CD4-positive, alpha-beta memory T cell (primary cell): ENCODE results near the gene GSC2. TPM values are rescaled to one million over a fixed set of nuclear protein-coding genes. Genes with fewer than 3 reads are reported as not detected.

Source experiments
- CTCF ChIA-PET: fragments of 350-600 bp; sonication (Branson Sonifier 250); formaldehyde crosslinking; loops from one replicate; lab custom pipeline; 2021; ENCODE audit warnings: inconsistent platforms; ENCODE audit not compliant: partially characterized antibody; lab: Charles Lee
- POLR2A ChIA-PET: fragments of 350-600 bp; sonication (Branson Sonifier 250); formaldehyde crosslinking; loops from one replicate; lab custom pipeline; 2021; ENCODE audit not compliant: partially characterized antibody; lab: Charles Lee
- DNase-seq, 5 donors: peaks; one replicate each; pipeline versions ENCODE4 v3.0.0 to v3.0.0-alpha.2; 2020 to 2022; ENCODE audit warnings: mixed read lengths in 1 of 5
- H3K27ac ChIP-seq: one replicate; pipeline ENCODE4 v1.7.0; 2013; ENCODE audit warnings: low read depth, low read length
- H3K27me3 ChIP-seq: 2 replicates; pipeline ENCODE4 v1.7.0; 2013; ENCODE audit warnings: mild to moderate bottlenecking, low read length, moderate library complexity; ENCODE audit not compliant: insufficient read depth
- H3K36me3 ChIP-seq: 2 replicates; pipeline ENCODE4 v1.7.0; 2013; ENCODE audit warnings: mild to moderate bottlenecking, low read length, moderate library complexity; ENCODE audit not compliant: insufficient read depth
- H3K4me1 ChIP-seq: 2 replicates; pipeline ENCODE4 v1.7.0; 2013; ENCODE audit warnings: mild to moderate bottlenecking, low read length, moderate library complexity; ENCODE audit not compliant: insufficient read depth
- H3K4me3 ChIP-seq, 2 donors: one replicate each; pipeline ENCODE4 v1.7.0; 2013; ENCODE audit warnings: low read length in 2 of 2, mild to moderate bottlenecking in 1 of 2
- H3K9me3 ChIP-seq, 2 donors: one replicate each; pipeline ENCODE4 v1.7.0; 2013; ENCODE audit warnings: low read length in 2 of 2, control low read depth in 1 of 2; ENCODE audit not compliant: control insufficient read depth in 1 of 2
- H3K27ac Mint-ChIP-seq, 7 donors: one replicate each; pipeline ENCODE4 v1.8.0; 2020 to 2021; ENCODE audit warnings: mixed read lengths in 7 of 7, mild to moderate bottlenecking in 6 of 7, inconsistent platforms in 3 of 7, moderate library complexity in 3 of 7
- H3K27me3 Mint-ChIP-seq, 2 donors: one replicate each; pipeline ENCODE4 v1.8.0; 2020 to 2021; ENCODE audit warnings: mixed read lengths in 2 of 2
- H3K36me3 Mint-ChIP-seq, 2 donors: one replicate each; pipeline ENCODE4 v1.8.0; 2020 to 2021; ENCODE audit warnings: mixed read lengths in 2 of 2, inconsistent platforms in 1 of 2, mild to moderate bottlenecking in 1 of 2
- H3K4me1 Mint-ChIP-seq, 4 donors: one replicate each; pipeline ENCODE4 v1.8.0; 2020 to 2021; ENCODE audit warnings: mixed read lengths in 4 of 4, mild to moderate bottlenecking in 1 of 4
- H3K4me3 Mint-ChIP-seq, 8 donors: one replicate each; pipeline ENCODE4 v1.8.0; 2020 to 2021; ENCODE audit warnings: mixed read lengths in 8 of 8, mild to moderate bottlenecking in 7 of 8, moderate library complexity in 6 of 8, inconsistent platforms in 3 of 8
- H3K9me3 Mint-ChIP-seq, 8 donors: one replicate each; pipeline ENCODE4 v1.8.0; 2020 to 2021; ENCODE audit warnings: mixed read lengths in 8 of 8, mild to moderate bottlenecking in 5 of 8, inconsistent platforms in 3 of 8, moderate library complexity in 1 of 8
- intact Hi-C: fragments of 100-400 bp; cut with micrococcal nuclease; formaldehyde crosslinking; loops from one replicate; pipeline ENCODE4 v1.15.1; 2023
- polyA plus RNA-seq, 2 donors: library from polyadenylated mRNA; unstranded; fragments of 300-500 nt; fragmentation: Illumina TruSeq; gene quantifications; one replicate each; pipeline ENCODE4 v1.2.3, GENCODE V29; 2021
- total RNA-seq, 2 experiments: library from RNA; stranded (reverse); gene quantifications; one replicate each; pipeline ENCODE4 v1.2.3, GENCODE V29; 2021

The GSC2 gene
- total and polyA plus RNA-seq, 4 experiments from 2014 or later: not detected

DNA sequence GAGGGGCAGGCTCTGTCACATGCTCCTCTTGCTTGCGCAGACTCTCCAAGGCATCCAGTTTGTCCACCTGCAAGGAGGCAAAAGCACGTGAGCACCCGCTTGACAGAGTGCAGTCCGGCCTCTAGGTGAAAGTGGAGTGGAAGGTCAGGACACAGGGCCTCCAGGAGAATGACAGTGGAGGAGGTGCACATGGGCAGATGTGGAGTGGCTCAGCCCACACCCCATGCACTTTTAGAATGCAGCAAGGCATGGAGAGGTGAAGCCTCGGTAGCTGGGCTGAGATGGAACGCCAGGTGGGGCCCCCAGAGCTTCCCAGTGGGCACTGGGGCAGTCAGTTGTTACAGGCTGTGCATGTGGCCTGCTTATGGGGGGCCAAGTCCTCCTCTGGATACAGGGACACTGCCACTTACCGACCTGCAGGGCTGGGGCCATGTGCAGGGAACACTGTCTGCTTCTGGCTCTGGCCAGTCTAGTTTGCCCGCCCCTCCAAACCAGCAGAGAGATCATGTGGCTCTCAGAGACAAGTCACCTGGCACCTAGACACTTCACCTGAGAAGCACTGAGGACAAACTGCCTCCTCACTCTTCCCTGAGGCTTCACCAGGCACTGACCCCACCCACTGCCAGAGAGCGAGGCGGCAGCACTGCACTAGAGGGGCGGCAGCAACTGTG lies 30.8 kb upstream of the GSC2 start:
- no peaks in the 10 kb centered on the region for H3K27me3 Mint-ChIP-seq
- DNase-seq: no peak
- H3K9me3 Mint-ChIP-seq: no peaks in the 10 kb centered on the region
- ChIA-PET CTCF (interaction anchor here (1.3 kb wide), 1 partner anchor 40 kb away, joined by 3 read pairs; no protein-coding TSS in a partner anchor), POLR2A (no interaction called here)
- H3K4me3 ChIP-seq: no peak overlapping the region
- peaks cover 0 to 3% of the 10 kb centered on the region in 2 donors for H3K36me3 Mint-ChIP-seq
- H3K36me3 ChIP-seq: no peaks in the 10 kb centered on the region
- H3K4me3 Mint-ChIP-seq: peak overlapping the region in 1 of 8 donors; percentile 35
- no peak overlapping the region for H3K27ac ChIP-seq
- no peaks in the 10 kb centered on the region for H3K9me3 ChIP-seq
- no peak overlapping the region for H3K27ac Mint-ChIP-seq
- H3K27me3 ChIP-seq: no peaks in the 10 kb centered on the region
- intact Hi-C loops: no loop called here
- H3K4me1 ChIP-seq: peaks cover 21% of the 10 kb centered on the region
- H3K4me1 Mint-ChIP-seq: peaks cover 4 to 26% (median 14%) of the 10 kb centered on the region in 4 donors

GRCh38 chr22:19180234-19180633 lies 30.1 kb upstream of the GSC2 start:
- Mint-ChIP-seq H3K27ac (no peak overlapping the region), H3K9me3 (no peaks in the 10 kb centered on the region), H3K4me3 (no peak overlapping the region), H3K36me3 (peaks cover 0 to 3% of the 10 kb centered on the region in 2 donors), H3K4me1 (peaks cover 4 to 28% (median 15%) of the 10 kb centered on the region in 4 donors), H3K27me3 (no peaks in the 10 kb centered on the region)
- CTCF ChIA-PET: interaction anchor here (1.3 to 1.8 kb wide), 3 partner anchors 41 to 449 kb away, joined by 3 to 8 read pairs (median 5); partner anchors contain the start of gene CLTCL1
- Histone ChIP-seq H3K36me3 (no peaks in the 10 kb centered on the region), H3K27me3 (no peaks in the 10 kb centered on the region), H3K4me1 (peaks cover 21% of the 10 kb centered on the region), H3K9me3 (no peaks in the 10 kb centered on the region), H3K27ac (no peak overlapping the region), H3K4me3 (no peak overlapping the region)
- intact Hi-C loops: no loop called here
- POLR2A ChIA-PET: interaction anchor here (2.6 kb wide), 1 partner anchor 450 kb away, joined by 8 read pairs; no protein-coding TSS in a partner anchor
- DNase-seq: no peak

GRCh38 chr22:19179497-19180048 lies 29.5 kb upstream of the GSC2 start:
- intact Hi-C loops: loop anchor here (1.0 to 2.0 kb wide), 8 partner anchors 35 to 937 kb away; partner anchors contain the start of genes C22orf39, CDC45, CLTCL1 and ESS2
- Mint-ChIP-seq H3K4me1 (peaks cover 4 to 29% (median 15%) of the 10 kb centered on the region in 4 donors), H3K36me3 (peaks cover 0 to 3% of the 10 kb centered on the region in 2 donors), H3K9me3 (no peaks in the 10 kb centered on the region), H3K27ac (peak overlapping the region; percentile 83 to 93 (median 86)), H3K27me3 (no peaks in the 10 kb centered on the region), H3K4me3 (peak overlapping the region; percentile 82 to 92 (median 90))
- Histone ChIP-seq H3K27me3 (no peaks in the 10 kb centered on the region), H3K4me1 (peaks cover 21% of the 10 kb centered on the region), H3K27ac (peak overlapping the region; percentile 62), H3K9me3 (no peaks in the 10 kb centered on the region), H3K4me3 (peak overlapping the region in 1 of 2 donors; percentile 66), H3K36me3 (no peaks in the 10 kb centered on the region)
- DNase-seq: peak in 4 of 5 donors; percentile 40 to 53 (median 47)
- ChIA-PET CTCF (interaction anchor here (0.8 to 1.8 kb wide), 5 partner anchors 15 to 450 kb away, joined by 3 to 10 read pairs (median 5); partner anchors contain the start of gene CLTCL1), POLR2A (interaction anchor here (0.6 to 2.6 kb wide), 5 partner anchors 11 to 450 kb away, joined by 4 to 11 read pairs (median 5); partner anchors contain the start of genes CDC45, DGCR2 and UFD1)

- Histone ChIP-seq H3K9me3 (no peaks in the 10 kb centered on the region), H3K27me3 (no peaks in the 10 kb centered on the region), H3K4me3 (peak within 1 kb of the TSS in 1 of 2 donors; percentile 66), H3K36me3 (no peaks in the 10 kb centered on the region), H3K4me1 (peaks cover 23% of the 10 kb centered on the region), H3K27ac (peak within 1 kb of the TSS; percentile 62)
- Mint-ChIP-seq H3K27ac (peak within 1 kb of the TSS; percentile 83 to 93 (median 86)), H3K4me1 (peaks cover 4 to 32% (median 15%) of the 10 kb centered on the region in 4 donors), H3K36me3 (peaks cover 0 to 3% of the 10 kb centered on the region in 2 donors), H3K9me3 (no peaks in the 10 kb centered on the region), H3K4me3 (peak within 1 kb of the TSS; percentile 82 to 92 (median 90)), H3K27me3 (no peaks in the 10 kb centered on the region)
- CTCF ChIA-PET: interaction anchor here (0.8 to 1.8 kb wide), 5 partner anchors 15 to 451 kb away, joined by 3 to 10 read pairs (median 5); partner anchors contain the start of gene CLTCL1
- intact Hi-C loops: loop anchor here (1.0 to 2.0 kb wide), 8 partner anchors 35 to 938 kb away; partner anchors contain the start of genes C22orf39, CDC45, CLTCL1 and ESS2
- POLR2A ChIA-PET: interaction anchor here (0.6 to 2.6 kb wide), 9 partner anchors 11 to 451 kb away, joined by 3 to 12 read pairs (median 4); partner anchors contain the start of genes CDC45, CLTCL1, DGCR2 and ESS2
- peak; percentile 50 to 70 (median 61) for DNase-seq
Observed at GRCh38 chr22:19178657-19179496, 28.8 kb upstream of the GSC2 start, which contains the start of gene SLC25A1. Gene SLC25A1 (minus strand): TSS chr22:19178736. CDS start chr22:19178673, 63 bp downstream.

GRCh38 chr22:19178065-19178656 lies 28.1 kb upstream of the GSC2 start:
- H3K4me3 Mint-ChIP-seq: peak overlapping the region in 3 of 8 donors; percentile 29 to 76 (median 62)
- peak overlapping the region in 1 of 2 donors; percentile 66 for H3K4me3 ChIP-seq
- H3K9me3 ChIP-seq: no peaks in the 10 kb centered on the region
- peaks cover 30% of the 10 kb centered on the region for H3K4me1 ChIP-seq
- no peaks in the 10 kb centered on the region for H3K27me3 Mint-ChIP-seq
- H3K36me3 Mint-ChIP-seq: peaks cover 0 to 3% of the 10 kb centered on the region in 2 donors
- peak overlapping the region; percentile 62 for H3K27ac ChIP-seq
- H3K27ac Mint-ChIP-seq: no peak overlapping the region
- DNase-seq: peak in 4 of 5 donors; percentile 57 to 72 (median 64)
- POLR2A ChIA-PET: interaction anchor here (1.1 to 2.6 kb wide), 7 partner anchors 10 to 452 kb away, joined by 3 to 12 read pairs (median 5); partner anchors contain the start of genes CDC45, CLTCL1, DGCR2 and ESS2
- CTCF ChIA-PET: interaction anchor here (1.7 kb wide), 1 partner anchor 67 kb away, joined by 10 read pairs; no protein-coding TSS in a partner anchor
- H3K4me1 Mint-ChIP-seq: peaks cover 7 to 38% (median 19%) of the 10 kb centered on the region in 4 donors
- no peaks in the 10 kb centered on the region for H3K9me3 Mint-ChIP-seq
- H3K36me3 ChIP-seq: no peaks in the 10 kb centered on the region
- intact Hi-C loops: loop anchor here (2.0 kb wide), 4 partner anchors 69 to 939 kb away; partner anchors contain the start of genes CLTCL1, RANBP1 and TRMT2A
- no peaks in the 10 kb centered on the region for H3K27me3 ChIP-seq
